ENCODE results near the gene SRRT.

SRRT gene, protein sequence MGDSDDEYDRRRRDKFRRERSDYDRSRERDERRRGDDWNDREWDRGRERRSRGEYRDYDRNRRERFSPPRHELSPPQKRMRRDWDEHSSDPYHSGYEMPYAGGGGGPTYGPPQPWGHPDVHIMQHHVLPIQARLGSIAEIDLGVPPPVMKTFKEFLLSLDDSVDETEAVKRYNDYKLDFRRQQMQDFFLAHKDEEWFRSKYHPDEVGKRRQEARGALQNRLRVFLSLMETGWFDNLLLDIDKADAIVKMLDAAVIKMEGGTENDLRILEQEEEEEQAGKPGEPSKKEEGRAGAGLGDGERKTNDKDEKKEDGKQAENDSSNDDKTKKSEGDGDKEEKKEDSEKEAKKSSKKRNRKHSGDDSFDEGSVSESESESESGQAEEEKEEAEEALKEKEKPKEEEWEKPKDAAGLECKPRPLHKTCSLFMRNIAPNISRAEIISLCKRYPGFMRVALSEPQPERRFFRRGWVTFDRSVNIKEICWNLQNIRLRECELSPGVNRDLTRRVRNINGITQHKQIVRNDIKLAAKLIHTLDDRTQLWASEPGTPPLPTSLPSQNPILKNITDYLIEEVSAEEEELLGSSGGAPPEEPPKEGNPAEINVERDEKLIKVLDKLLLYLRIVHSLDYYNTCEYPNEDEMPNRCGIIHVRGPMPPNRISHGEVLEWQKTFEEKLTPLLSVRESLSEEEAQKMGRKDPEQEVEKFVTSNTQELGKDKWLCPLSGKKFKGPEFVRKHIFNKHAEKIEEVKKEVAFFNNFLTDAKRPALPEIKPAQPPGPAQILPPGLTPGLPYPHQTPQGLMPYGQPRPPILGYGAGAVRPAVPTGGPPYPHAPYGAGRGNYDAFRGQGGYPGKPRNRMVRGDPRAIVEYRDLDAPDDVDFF

DNA sequence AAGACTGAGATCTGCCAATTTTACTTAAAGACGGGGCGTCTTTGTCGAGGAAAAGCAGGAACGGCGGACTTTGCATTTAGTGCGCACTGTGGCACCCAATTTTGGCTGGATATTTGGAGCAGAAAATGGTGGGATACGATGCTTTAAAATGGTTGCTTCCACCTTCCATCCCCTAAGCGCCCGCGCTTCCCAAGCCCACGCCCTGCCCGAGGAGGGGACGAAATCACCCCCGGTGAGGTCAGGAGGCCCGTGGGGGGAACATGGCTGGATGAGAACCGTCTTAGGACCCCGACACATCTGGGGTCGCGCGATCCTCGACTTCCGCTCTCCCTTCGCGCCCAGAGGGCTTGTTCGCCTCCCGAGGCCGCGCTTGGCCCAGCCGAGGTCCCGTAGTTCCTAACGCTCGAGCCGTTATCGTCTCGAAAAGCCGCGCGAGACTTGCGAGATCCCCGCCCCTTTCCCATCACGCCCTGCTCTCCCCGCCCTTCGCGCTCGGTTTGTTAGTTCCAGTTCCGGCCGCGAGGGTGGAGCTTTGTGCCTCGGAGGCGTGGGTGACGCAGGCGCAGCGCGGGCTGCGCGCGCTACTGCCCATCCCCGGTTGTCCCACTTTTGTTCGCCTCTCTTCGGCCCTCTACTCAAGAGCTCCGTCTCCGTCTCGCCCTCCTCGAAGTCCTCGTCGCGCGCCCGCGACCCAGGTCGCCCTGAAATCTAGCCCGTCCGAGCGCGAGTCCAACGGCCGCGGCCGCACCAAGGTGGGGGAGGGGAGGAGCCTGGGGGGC lies at the start of gene SRRT:
Gene SRRT (plus strand): TSS at position 527 of the 779 bp plus-strand sequence. CDS start 488 bp downstream, outside the sequence.
- peak; percentile 97 for DNase-seq (ENCODE audit: low spot score)

DNA sequence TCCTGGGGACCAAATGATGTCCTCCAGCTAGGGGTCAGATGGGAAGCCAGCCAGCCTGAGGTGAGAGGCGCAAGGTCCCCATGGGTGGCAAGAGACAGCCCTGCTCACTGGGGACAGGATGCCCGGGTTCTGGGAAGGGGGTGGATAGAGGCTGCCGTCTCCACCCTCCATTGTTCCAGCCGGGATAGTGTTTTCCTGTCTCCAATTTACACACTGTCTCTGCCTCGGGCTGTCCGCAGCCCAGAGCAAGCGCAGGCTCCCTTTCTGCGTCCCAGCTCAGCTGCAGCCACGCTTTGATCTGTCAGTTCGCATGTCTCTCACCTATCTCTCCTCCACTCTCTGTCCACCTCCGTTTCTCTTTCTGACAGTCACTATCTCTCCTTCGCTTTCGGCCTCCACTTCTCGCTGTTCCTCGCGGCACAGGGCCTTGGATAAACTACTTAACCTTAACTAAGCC lies 49.7 kb upstream of the SRRT start:
- DNase-seq (ENCODE audit: low spot score), result peak; percentile 32

DNA sequence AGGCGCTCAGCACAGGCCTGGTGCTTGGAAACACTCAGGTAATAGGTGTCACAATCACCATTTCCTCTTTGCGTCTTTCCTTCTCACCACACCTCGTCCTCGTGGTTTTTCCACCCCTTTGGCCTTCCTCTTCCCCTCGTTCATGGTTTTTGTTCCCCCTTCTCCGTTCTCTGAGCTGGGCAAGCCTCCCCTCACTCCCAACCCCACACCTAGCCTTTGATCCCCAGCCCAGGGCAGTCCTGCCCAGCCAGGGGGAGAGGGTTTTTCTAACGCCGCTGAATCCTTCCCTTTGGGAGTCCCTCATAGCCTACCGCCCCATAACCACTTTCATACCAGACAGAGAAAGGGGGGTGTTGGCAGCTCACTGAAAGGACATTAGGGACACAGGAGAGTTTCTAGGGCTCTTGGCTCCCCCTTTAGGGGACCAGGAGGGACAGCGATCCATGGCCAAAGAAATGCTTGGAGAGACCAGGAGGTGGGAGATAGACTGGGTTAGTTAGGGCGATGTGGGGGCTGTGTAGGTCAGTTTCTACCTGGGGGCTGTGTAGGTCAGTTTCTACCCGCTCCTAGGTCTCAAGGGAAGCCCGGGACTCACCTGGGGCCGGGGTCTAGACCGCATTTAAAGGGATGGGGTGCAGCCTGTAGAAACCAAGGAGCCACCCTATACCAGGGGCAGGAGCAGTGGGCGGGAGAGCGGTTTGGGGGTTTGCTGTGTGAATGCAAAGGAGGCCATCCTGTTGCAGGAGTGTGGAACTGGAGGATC lies 49.0 kb upstream of the SRRT start:
- DNase-seq (ENCODE audit: low spot score), result peak; percentile 49

DNA sequence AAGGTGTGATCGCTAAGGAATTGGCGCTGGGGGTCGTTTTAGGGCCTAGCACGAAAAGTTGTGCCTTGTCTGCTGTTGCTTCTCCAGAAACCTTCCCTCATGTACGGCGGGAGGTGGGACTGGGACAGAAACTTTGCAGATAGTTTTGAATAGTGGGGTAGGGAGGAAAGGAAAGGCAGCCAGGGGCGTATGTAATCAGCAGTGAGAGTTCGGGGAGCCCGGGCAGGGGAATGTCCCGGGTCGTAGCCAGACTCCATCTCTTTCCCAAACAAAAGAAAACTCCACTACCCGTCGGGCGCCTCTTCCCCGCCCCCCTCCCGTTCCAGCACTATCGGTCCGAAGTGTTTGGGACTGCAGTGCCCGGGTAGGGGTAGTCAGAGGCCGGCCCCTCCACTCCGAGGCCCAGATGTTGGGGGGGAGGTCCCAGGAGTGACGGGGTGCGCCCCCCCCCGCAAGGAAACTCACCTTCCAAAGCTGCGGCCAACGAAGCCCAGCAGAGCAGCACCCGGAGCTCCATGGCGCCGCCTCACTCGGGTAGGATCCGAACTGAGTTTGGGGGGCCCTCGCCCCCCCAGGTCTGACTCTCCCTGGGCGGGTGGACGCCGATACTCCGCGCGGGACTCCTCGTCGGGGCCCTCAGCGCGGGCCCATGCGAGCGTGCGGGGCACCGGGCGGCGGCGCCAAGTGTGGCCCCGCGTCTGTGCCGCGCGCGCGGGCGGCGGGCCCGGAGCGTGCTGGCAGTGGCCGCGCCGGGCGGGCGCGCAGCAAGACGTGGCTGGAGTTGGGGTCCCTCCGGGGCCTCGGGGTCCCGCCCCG lies 48.2 kb upstream of the SRRT start:
- DNase-seq (ENCODE audit: low spot score), result no peak

DNA sequence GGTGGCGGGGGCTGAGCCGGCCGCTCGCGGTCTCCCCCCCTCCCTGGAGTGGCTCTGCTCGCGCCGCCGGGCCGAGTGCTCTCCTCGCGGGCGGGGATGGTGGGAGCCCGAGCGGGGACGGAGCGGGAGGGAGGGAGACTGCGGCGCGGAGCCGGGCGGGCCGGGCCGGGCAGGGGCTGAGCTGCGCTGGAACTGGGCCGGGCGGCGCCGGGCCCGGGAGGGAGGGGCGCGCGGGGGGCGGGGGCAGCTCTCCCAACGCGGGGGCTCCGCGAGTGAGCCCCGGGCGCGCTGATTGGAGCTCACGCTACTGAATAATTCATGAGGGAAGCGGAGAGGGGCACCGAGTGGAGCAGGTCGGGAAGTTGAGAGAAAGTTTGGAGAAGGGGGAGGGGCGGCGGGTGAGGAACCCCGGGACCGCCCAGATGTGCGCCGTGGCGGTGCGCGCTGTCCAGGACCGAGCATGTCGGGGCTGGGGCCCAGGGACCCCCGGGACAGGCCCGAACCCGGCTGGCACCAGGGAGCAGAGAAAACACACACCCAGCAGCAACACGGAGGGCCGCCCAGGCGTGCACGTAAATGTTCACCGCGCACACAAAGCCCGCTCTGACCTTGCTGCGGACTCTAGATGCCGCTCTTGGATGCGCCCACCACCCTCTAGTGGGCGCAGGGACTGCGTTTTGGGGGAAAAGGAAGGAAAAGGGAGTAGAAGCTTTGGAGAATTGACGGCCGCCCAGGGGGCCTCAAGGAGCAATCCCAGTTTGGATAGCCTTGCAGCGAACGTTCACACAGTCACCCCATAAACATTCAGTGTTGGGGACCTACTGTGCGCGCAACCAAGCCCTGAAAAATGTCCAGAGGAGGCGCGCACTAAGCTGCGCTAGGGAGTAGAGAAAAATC lies 47.3 kb upstream of the SRRT start, which contains the start of gene EPHB4:
Gene EPHB4 (minus strand): TSS at position 194 of the 897 bp plus-strand sequence. CDS start 493 bp downstream, outside the sequence.
- DNase-seq (ENCODE audit: low spot score), result peak; percentile 85

DNA sequence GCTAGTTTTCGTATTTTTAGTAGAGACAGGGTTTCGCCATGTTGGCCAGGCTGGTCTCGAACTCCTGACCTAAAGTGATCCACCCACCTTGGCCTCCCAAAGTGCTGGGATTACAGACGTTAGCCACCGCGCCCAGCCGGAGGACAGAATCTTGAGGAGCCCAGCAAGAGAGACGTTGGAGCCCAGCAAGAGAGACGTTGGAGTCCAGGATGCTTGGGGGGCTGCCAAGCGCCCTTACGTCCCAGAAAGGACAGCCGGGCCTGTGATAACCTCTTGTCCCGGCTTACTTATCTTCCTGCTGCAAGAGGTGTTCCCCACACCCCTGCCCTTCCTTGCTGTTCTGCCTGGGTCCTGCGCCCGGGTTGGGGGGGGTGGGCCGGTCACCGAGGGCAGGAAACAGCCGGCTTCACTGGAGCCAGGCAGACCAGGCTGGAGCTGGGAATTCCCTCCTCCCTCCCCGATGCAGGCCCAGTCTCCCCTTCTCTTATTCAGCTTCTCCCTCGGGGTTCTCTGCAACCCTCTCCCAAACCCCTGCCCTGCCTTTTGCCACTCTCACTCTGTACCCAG lies 45.7 kb upstream of the SRRT start:
- no peak for DNase-seq (ENCODE audit: low spot score)

DNA sequence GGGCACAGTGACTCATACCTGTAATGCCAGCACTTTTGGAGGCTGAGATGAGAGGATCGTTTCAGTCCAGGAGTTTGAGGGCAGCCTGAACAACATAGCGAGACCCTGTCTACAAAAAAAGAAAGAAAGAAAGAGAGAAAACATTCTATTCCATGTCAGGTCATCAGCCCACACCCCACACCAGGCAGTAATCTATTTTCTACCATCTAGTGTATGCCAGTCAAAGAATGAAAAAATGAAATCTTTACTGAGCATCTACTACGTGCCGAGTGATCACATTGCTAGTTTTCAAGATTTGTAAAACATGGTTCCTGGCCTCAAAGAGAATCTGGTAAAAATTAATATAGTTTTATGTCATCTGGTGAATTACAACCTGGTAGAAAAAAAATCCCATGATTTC lies 44.5 kb upstream of the SRRT start:
- DNase-seq (ENCODE audit: low spot score), result no peak

DNA sequence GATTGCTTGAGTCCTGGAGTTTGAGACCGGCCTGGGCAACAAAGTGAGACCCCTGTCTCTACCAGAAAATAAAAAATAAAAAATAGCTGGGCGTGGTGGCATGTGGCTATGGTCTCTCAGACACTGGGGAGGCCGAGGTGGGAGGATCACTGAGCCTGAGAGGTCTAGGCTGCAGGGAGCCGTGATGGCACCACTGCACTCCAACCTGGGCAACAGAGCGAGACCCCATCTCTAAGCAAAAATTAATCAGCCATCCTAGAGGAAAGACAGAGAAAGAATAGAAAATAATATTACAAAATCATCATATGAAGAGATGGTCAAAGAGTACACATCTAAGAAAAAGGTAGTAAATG lies 42.6 kb upstream of the SRRT start:
- DNase-seq (ENCODE audit: low spot score), result no peak

DNA sequence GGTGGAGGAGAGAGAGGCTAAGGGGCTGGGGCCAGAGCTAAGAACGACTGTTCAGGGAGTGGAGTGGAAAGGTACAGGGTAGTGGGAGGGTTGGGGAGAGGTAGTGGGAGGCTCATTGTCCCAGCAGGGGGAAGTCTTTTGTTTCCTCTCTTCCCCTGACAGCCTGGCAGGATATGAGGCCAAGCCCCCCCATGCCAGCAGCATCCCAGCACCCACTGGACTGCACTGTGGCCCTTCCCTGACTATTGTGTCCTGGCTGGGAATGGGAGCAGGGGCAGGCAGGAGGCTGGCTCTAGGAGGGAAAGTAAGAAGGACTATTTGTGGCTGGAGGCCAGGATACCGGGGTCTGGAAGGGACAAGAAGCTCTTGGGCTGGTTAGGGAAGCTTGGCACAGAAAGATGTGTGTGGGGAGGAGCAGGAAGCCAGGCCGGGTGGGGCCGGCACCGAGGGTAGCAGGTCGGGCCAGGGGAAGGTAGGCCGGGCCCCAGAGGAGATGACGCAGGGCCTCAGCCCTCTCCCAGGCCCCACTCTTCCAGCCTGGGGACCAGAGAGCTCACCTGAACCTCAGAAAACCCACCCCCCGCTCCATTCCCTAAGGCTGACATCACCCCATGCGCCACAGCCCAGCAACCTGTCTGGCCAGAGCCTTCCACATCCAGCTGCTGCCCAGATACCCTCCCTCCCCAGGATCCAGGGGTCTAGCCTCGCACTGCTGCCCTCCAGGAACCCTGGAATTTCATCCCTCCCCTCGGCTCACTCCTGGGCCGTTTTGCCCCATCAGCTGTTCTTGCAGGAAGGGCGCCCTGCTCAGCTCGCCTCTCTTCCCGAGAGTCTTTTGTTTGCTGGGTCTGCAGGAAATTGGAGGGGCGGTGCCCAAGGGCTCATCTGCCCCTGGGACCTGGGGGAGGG lies 38.7 kb upstream of the SRRT start:
- no peak for DNase-seq (ENCODE audit: low spot score)

DNA sequence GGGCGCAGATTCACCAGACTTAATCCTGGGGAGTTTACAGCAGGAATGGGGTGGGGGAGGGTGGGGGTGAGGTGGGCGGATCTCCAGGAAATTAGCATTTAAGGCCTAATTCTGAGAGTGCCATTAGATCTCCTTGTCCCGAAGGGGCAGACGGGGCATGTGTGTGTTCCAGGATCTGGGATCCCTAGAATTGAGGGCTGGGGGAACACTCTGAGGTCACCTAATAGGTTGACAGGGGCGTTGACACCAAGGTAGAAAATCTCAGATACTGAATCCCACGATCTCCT lies 38.1 kb upstream of the SRRT start:
- no peak for DNase-seq (ENCODE audit: low spot score)

DNA sequence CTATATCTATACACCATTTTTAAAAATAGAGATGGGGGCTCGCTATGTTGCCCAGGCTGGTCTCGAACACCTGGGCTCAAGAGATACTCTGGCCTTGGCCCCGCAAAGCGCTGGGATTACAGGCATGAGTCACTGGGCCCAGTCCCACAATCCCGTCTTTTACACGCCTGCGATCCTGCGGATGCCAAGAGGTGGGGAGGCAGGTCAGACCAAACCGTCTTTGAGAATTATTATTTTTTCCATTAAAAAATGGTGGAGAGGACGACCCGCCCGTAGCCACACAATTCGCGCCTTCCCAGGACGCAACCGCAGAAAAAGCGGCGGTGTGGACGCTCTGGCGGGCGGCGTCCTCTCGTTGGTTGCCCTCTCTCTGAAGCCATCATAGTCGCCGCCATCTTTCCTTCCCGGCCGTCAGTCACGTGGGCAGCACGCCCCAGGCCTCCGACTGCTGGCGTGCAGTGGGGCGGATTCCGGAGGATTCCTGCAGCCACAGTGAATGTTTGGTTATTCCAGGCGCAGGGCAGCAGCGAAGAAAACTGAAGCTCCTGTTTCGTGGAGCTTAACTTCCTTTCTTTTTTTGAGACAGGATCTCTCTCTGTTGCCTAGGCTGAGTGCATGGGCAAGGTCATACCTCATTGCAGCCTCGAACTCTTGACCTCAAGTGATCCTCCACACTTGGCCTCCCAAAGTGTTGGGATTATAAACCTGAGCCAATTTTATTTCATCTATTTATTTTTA lies 37.6 kb upstream of the SRRT start:
- no peak for DNase-seq (ENCODE audit: low spot score)

DNA sequence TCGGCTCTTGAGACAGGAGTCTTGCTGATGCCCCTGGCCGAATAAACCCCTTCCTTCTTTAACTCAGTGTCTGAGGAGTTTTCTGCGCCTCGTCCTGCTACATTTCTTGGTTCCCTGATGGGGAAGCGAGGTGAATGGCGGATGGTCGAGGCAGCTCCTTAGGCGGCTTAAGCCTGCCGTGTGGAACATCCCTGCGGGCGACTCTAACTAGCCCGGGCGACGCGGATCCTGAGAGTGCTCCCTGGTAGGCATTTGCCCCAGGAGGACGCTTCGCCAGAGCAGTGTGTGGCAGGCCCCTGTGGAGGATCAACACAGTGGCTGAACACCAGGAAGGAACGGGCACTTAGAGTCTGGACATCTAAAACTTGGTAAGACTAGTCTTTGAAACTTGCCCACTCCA lies 35.5 kb upstream of the SRRT start:
- DNase-seq (ENCODE audit: low spot score), result no peak

DNA sequence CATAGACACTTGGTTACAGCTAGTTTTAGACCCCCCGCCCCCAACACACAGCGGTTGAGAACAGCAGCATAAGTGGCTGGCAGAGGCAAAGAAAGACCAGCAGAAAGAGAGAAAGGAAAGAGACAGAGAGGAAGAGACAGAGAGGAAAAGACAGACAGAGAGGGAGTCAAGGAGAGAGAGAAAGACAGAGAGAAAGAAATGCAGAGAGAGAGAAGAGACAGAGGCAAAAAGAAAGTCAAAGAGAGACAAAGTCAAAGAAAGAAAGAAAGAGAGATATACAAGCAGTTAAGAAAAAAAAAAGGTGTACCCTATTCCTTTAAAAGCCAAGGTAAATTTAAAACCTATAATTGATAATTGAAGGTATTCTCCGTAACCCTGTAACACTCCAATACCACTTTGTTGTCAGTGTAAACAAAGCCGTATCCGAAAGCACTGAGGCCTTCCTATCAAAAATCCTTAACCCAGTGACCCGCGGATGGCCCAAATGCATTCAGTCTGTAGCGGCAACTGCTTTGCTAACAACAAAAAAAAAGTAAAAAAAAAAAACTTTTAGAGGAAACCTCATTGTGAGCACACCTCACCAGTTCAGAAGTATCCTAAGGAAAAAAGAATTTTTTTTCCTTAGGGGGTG lies 34.3 kb upstream of the SRRT start:
- DNase-seq (ENCODE audit: low spot score), result no peak

DNA sequence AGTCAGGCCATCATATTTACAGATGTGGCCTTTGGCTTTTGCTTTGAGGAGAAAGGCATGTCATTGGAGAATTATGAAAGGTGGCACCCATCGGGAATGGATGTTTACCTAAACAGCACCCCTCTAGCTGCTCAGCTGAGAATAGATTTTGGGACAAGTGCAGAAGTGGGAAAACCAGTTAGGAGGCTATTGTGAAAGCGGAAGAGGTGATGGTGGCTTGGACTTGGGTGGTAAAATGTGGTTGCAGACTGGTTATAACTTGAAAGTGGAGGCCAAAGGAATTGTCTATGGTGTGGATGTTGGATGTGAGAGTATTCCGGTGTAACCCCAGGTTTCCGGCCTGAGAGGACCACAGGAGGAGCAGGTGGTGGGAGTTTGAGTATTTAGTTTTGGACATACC lies 27.5 kb upstream of the SRRT start:
- no peak for DNase-seq (ENCODE audit: low spot score)

DNA sequence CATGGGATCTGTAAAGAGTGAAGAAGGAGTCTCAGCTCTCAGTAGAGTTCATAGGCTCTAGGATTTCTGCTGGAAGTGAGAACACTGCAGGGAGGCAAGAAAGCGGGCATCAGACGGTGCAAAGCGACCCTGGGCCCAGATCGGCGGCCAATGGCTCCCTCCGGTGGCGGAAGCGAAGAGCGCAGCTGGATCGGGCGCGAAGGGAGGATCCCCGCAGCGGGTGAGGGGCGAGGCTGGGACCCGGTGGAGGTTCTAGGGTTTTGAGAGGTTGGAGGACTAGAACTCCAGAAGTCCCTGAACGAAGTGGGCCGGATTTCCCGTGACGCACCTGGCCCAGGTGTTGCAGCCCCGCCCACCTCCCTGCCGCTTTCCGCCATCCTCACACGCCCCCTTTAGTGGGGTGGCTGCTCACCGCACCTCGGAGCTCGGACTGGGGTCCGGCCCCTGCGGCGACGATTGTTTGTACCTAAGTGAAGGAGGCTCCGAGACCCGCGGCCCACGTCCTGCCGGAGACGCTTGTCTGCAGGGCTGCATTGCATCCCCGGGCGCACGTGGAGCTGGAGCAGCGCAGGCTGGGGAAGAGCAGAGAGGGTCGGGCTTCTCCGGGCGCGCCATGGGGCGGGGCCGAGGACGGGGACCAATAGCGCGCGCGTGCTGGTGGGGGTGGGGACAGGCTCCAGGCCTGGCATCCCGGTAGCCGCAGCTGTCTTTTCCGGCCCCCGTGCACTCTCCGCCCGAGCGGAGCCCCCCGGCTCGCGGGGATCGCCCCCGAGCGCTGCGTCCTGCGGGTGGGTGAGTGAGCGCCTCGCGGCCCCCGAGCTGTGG lies 22.6 kb upstream of the SRRT start, which contains the start of gene SLC12A9:
Gene SLC12A9 (plus strand): TSS at position 666 of the 825 bp plus-strand sequence. CDS start 1,485 bp downstream, outside the sequence.
- DNase-seq (ENCODE audit: low spot score), result peak; percentile 97
